Astrocyte (in vitro differentiated cells and primary cell): ENCODE data around the gene GOLGA6A. TPM values are rescaled to one million over a fixed set of nuclear protein-coding genes. Genes with fewer than 3 reads are reported as not detected.
"Not testable (repeated sequence)": the region's sequence is repeated elsewhere in the genome, so short reads cannot be mapped to it uniquely, and the experiment has no call there.

ENCODE experiments used
- DNase-seq: peaks from one replicate; pipeline ENCODE4 v3.0.0-alpha.2; 2010; ENCODE audit warnings: low read depth
- FAIRE-seq: peaks from 2 replicates; lab custom pipeline; 2011; peaks lifted over from hg19 to GRCh38; lab: Jason Lieb, UNC
- H2AFZ ChIP-seq: 2 replicates; pipeline ENCODE4 v1.6.0; 2012; ENCODE audit warnings: low read depth, low read length, inconsistent platforms
- H3K27ac ChIP-seq: 2 replicates; pipeline ENCODE4 v1.5.1; 2011; ENCODE audit warnings: low read depth, low read length, inconsistent platforms
- H3K27me3 ChIP-seq: 2 replicates; pipeline ENCODE4 v1.6.0; 2011; ENCODE audit warnings: low read length, inconsistent platforms; ENCODE audit not compliant: insufficient read depth
- H3K36me3 ChIP-seq: 2 replicates; pipeline ENCODE4 v1.5.1; 2011; ENCODE audit warnings: low read length, inconsistent platforms; ENCODE audit not compliant: insufficient read depth
- H3K4me1 ChIP-seq: 2 replicates; pipeline ENCODE4 v1.5.1; 2011; ENCODE audit warnings: low read length, inconsistent platforms; ENCODE audit not compliant: insufficient read depth
- H3K4me2 ChIP-seq: 2 replicates; pipeline ENCODE4 v1.6.0; 2012; ENCODE audit warnings: low read length, inconsistent platforms
- H3K4me3 ChIP-seq: 2 replicates; pipeline ENCODE4 v1.5.1; 2011; ENCODE audit warnings: low read depth, mild to moderate bottlenecking, low read length, inconsistent platforms; ENCODE audit not compliant: insufficient read depth
- H3K79me2 ChIP-seq: 2 replicates; pipeline ENCODE4 v1.6.0; 2012; ENCODE audit warnings: mild to moderate bottlenecking, low read length, inconsistent platforms; ENCODE audit not compliant: insufficient read depth
- H3K9ac ChIP-seq: 2 replicates; pipeline ENCODE4 v1.6.0; 2012; ENCODE audit warnings: mild to moderate bottlenecking, low read length, inconsistent platforms
- H3K9me3 ChIP-seq: 2 replicates; pipeline ENCODE4 v1.5.1; 2012; ENCODE audit warnings: low read depth, mild to moderate bottlenecking, low read length, inconsistent platforms; ENCODE audit not compliant: insufficient read depth
- H4K20me1 ChIP-seq: 2 replicates; pipeline ENCODE4 v1.6.0; 2012; ENCODE audit warnings: low read length, inconsistent platforms; ENCODE audit not compliant: insufficient read depth
- H3K27ac Mint-ChIP-seq: one replicate; pipeline ENCODE4 v1.8.0; 2021; ENCODE audit warnings: mild to moderate bottlenecking, mixed read lengths; ENCODE audit not compliant: unreplicated experiment
- H3K27me3 Mint-ChIP-seq: one replicate; pipeline ENCODE4 v1.8.0; 2021; ENCODE audit warnings: low read depth, mixed read lengths; ENCODE audit not compliant: unreplicated experiment
- H3K36me3 Mint-ChIP-seq: one replicate; pipeline ENCODE4 v1.8.0; 2021; ENCODE audit warnings: low read depth, mixed read lengths; ENCODE audit not compliant: unreplicated experiment
- H3K4me1 Mint-ChIP-seq: one replicate; pipeline ENCODE4 v1.8.0; 2021; ENCODE audit warnings: low read depth, mixed read lengths; ENCODE audit not compliant: unreplicated experiment
- H3K4me3 Mint-ChIP-seq: one replicate; pipeline ENCODE4 v1.8.0; 2021; ENCODE audit warnings: mild to moderate bottlenecking, moderate library complexity, mixed read lengths; ENCODE audit not compliant: unreplicated experiment
- H3K9me3 Mint-ChIP-seq: one replicate; pipeline ENCODE4 v1.8.0; 2021; ENCODE audit warnings: mild to moderate bottlenecking, mixed read lengths; ENCODE audit not compliant: unreplicated experiment
- EZH2 ChIP-seq: IDR thresholded peaks from 2 replicates; pipeline ENCODE4 v1.6.1; 2012; ENCODE audit warnings: mild to moderate bottlenecking, low read length, inconsistent platforms; ENCODE audit not compliant: insufficient read depth
- total RNA-seq: library from RNA; stranded (reverse); gene quantifications from 2 replicates; pipeline ENCODE4 v1.2.1, GENCODE V29; 2021
- TF ChIP-seq, protein P1 (sequence below): IDR thresholded peaks from 2 replicates; pipeline ENCODE4 v1.5.1; 2011; ENCODE audit warnings: low read depth, mild to moderate bottlenecking, inconsistent platforms, low read length, moderate library complexity; ENCODE audit not compliant: insufficient read depth

GOLGA6A gene
- total RNA-seq, 1 donor from 2014 or later, result 0.30 TPM

DNA sequence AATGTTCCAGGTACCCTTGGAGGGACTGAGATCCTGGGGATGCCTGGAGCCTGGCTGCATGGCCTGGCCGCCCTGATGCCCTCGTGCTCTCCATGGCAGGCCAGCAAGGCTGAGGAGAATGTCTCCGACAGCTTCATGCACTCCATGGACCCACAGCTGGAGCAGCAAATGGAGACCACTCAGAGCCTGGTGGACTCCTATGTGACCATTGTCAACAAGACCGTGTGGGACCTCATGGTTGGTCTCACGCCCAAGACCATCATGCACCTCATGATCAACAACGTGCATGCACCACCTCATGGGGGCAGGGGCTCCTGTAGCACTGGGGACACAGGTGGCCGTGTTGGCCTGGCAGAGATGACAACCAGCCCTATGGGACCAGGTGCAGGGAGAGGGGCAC is 19.7 kb downstream of the GOLGA6A start:
- DNase-seq, result no peak
- Mint-ChIP-seq H3K36me3 (no peaks in the 10 kb centered on the region), H3K27ac (no peak overlapping the region), H3K27me3 (peaks cover 16% of the 10 kb centered on the region), H3K9me3 (peaks cover 9% of the 10 kb centered on the region), H3K4me3 (no peak overlapping the region), H3K4me1 (no peaks in the 10 kb centered on the region)
- Histone ChIP-seq H3K4me1 (no peaks in the 10 kb centered on the region), H4K20me1 (no peaks in the 10 kb centered on the region), H3K4me2 (no peak overlapping the region), H3K79me2 (no peaks in the 10 kb centered on the region), H3K36me3 (no peaks in the 10 kb centered on the region), H2AFZ (no peak overlapping the region), H3K27me3 (no peaks in the 10 kb centered on the region), H3K4me3 (no peak overlapping the region), H3K9me3 (no peaks in the 10 kb centered on the region), H3K27ac (no peak overlapping the region), H3K9ac (no peak overlapping the region)
- FAIRE-seq, result no peak
- TF ChIP-seq, protein P1, sequence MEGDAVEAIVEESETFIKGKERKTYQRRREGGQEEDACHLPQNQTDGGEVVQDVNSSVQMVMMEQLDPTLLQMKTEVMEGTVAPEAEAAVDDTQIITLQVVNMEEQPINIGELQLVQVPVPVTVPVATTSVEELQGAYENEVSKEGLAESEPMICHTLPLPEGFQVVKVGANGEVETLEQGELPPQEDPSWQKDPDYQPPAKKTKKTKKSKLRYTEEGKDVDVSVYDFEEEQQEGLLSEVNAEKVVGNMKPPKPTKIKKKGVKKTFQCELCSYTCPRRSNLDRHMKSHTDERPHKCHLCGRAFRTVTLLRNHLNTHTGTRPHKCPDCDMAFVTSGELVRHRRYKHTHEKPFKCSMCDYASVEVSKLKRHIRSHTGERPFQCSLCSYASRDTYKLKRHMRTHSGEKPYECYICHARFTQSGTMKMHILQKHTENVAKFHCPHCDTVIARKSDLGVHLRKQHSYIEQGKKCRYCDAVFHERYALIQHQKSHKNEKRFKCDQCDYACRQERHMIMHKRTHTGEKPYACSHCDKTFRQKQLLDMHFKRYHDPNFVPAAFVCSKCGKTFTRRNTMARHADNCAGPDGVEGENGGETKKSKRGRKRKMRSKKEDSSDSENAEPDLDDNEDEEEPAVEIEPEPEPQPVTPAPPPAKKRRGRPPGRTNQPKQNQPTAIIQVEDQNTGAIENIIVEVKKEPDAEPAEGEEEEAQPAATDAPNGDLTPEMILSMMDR, result no peak
- TF ChIP-seq EZH2, result no peak

DNA sequence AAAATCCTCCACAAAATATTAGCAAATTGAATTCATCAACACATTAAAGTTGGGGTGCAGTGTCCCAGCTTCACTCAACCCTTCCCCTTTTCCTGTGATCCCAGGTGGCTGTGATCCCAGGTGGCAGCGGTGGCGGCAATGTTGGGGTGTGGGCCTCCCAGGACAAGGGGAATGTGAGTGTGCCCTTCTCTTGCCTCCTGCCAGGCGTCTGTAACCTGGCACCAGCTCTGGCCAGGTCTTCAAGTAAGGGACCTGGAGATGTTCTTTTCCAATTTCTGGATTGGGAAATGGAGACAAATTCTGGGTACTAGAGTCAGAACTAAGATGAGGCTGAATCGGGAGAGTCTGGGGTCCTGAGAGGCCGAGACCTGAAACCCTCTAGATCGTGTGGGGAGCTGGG is 20.1 kb downstream of the GOLGA6A start:
- Histone ChIP-seq H3K79me2 (no peaks in the 10 kb centered on the region), H3K9ac (no peak overlapping the region), H3K27ac (no peak overlapping the region), H3K36me3 (no peaks in the 10 kb centered on the region), H4K20me1 (no peaks in the 10 kb centered on the region), H3K27me3 (no peaks in the 10 kb centered on the region), H3K4me3 (no peak overlapping the region), H2AFZ (no peak overlapping the region), H3K4me1 (no peaks in the 10 kb centered on the region), H3K9me3 (no peaks in the 10 kb centered on the region), H3K4me2 (no peak overlapping the region)
- DNase-seq (no peak), FAIRE-seq (no peak)
- H3K27me3 Mint-ChIP-seq, result peaks cover 16% of the 10 kb centered on the region
- no peak overlapping the region for H3K27ac Mint-ChIP-seq
- no peak for TF ChIP-seq EZH2
- TF ChIP-seq, protein P1, result no peak
- H3K4me3 Mint-ChIP-seq, result no peak overlapping the region
- peaks cover 9% of the 10 kb centered on the region for H3K9me3 Mint-ChIP-seq
- H3K36me3 Mint-ChIP-seq, result no peaks in the 10 kb centered on the region
- H3K4me1 Mint-ChIP-seq, result no peaks in the 10 kb centered on the region

DNA sequence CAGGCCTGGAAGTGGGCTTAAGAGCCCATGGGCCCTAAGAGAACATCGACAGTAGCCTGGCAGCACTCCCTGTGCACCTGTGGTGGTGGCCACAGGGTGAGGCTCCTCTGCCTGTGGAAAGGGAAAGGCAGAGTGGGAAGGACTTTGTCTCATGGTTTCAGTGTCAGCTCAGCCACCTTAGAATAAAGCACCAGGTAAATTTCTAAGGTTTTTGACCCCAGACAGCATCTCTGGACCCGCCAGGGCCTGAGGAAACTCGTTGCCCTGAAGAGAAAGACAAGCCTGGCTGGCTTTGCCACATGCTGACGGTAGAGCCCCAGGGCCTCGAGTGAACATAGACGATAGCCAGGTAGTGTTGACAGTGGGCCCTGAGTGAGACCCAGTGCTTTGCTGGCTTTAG is 22.1 kb downstream of the GOLGA6A start:
- H3K4me1 Mint-ChIP-seq, result no peaks in the 10 kb centered on the region
- H3K4me1 ChIP-seq, result no peaks in the 10 kb centered on the region
- H3K4me3 ChIP-seq, result no peak overlapping the region
- no peak overlapping the region for H3K4me2 ChIP-seq
- H3K9me3 ChIP-seq, result no peaks in the 10 kb centered on the region
- H3K79me2 ChIP-seq, result no peaks in the 10 kb centered on the region
- DNase-seq, result no peak
- no peak overlapping the region for H3K9ac ChIP-seq
- no peak overlapping the region for H3K4me3 Mint-ChIP-seq
- no peaks in the 10 kb centered on the region for H4K20me1 ChIP-seq
- H3K9me3 Mint-ChIP-seq, result peaks cover 9% of the 10 kb centered on the region
- no peaks in the 10 kb centered on the region for H3K27me3 ChIP-seq
- no peaks in the 10 kb centered on the region for H3K36me3 ChIP-seq
- no peak for FAIRE-seq
- H3K27ac ChIP-seq, result no peak overlapping the region
- H3K27me3 Mint-ChIP-seq, result peaks cover 20% of the 10 kb centered on the region
- H2AFZ ChIP-seq, result no peak overlapping the region
- H3K27ac Mint-ChIP-seq, result no peak overlapping the region
- TF ChIP-seq, protein P1, result no peak
- no peak for TF ChIP-seq EZH2
- no peaks in the 10 kb centered on the region for H3K36me3 Mint-ChIP-seq

DNA sequence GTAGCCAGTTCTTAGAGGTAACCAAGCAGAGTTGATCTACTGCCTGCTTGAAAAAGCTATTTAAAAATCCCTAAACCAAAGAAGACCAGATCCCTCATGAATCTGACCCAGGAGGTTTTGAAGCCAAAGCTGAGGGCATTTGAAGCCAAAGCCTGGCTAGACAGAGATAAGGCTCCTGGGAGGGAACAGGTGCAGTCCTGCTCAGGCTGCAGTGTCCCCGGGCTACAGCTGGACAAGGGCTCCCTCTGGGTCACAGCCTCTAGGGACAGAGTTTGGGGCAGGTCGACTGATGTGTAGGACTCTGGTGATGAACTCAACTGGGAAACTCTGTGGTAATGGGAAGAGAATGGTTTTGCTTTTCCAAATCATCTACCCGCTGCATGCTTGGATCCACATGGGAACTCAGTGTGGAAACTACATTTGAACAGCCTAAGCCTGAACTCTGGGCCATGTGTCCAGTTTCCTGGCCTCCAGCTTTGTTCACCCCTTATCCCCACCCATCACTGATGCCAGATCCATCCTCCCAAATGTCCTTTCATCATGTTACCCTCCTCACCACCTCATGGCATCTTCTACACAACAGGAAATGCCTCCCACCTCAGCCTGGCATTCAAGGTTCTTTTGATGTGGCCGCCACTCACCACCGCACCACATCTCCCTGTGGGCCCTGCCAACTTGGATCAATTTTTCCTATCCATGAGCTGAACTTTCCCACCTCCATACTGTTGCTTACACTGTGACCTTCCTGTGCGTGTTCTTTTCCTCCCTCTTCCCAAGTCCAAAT is 23.1 kb downstream of the GOLGA6A start:
- not testable (repeated sequence) for H3K27me3 ChIP-seq, H3K9ac ChIP-seq, H4K20me1 ChIP-seq, H3K9me3 ChIP-seq, H3K79me2 ChIP-seq, H3K4me1 Mint-ChIP-seq, H3K4me3 Mint-ChIP-seq, H2AFZ ChIP-seq, H3K4me3 ChIP-seq, FAIRE-seq, H3K27ac Mint-ChIP-seq, H3K4me1 ChIP-seq, H3K36me3 ChIP-seq, H3K9me3 Mint-ChIP-seq, H3K4me2 ChIP-seq, H3K36me3 Mint-ChIP-seq, H3K27ac ChIP-seq, DNase-seq
- H3K27me3 Mint-ChIP-seq, result peaks cover 24% of the 10 kb centered on the region
